Ishikawa (cell line): ENCODE results near the gene SLC12A5.
A peak's percentile ranks its signal among the peaks of the same experiment; 100 is the strongest.

ENCODE experiments used
- CEBPB ChIP-seq: IDR thresholded peaks from 2 replicates; pipeline ENCODE4 v1.6.1; 2012
- CREB1 ChIP-seq: IDR thresholded peaks from 2 replicates; pipeline ENCODE4 v1.6.1; 2012; ENCODE audit warnings: low read depth
- EGR1 ChIP-seq: IDR thresholded peaks from 2 replicates; pipeline ENCODE4 v1.6.1; 2012
- EP300 ChIP-seq: IDR thresholded peaks from 2 replicates; pipeline ENCODE4 v1.6.1; 2012; ENCODE audit warnings: borderline replicate concordance
- FOXM1 ChIP-seq: IDR thresholded peaks from 2 replicates; pipeline ENCODE4 v1.6.1; 2012; ENCODE audit warnings: low read depth, borderline replicate concordance
- NFIC ChIP-seq: IDR thresholded peaks from 2 replicates; pipeline ENCODE4 v1.6.1; 2012
- RAD21 ChIP-seq: IDR thresholded peaks from 2 replicates; pipeline ENCODE4 v1.6.1; 2012; ENCODE audit warnings: low read depth
- REST ChIP-seq: IDR thresholded peaks from 2 replicates; pipeline ENCODE4 v1.6.1; 2012; ENCODE audit warnings: low read depth, mild to moderate bottlenecking
- TAF1 ChIP-seq: IDR thresholded peaks from 2 replicates; pipeline ENCODE4 v1.6.1; 2012; ENCODE audit warnings: low read depth, mild to moderate bottlenecking
- TCF12 ChIP-seq: IDR thresholded peaks from 2 replicates; pipeline ENCODE4 v1.6.1; 2012; ENCODE audit warnings: low read depth
- TEAD4 ChIP-seq: IDR thresholded peaks from 2 replicates; pipeline ENCODE4 v1.6.1; 2012
- YY1 ChIP-seq: IDR thresholded peaks from 2 replicates; pipeline ENCODE4 v1.6.1; 2012; ENCODE audit warnings: low read depth
- ZBTB7A ChIP-seq: IDR thresholded peaks from 2 replicates; pipeline ENCODE4 v1.6.1; 2012; ENCODE audit warnings: low read depth
- TF ChIP-seq, protein P1 (sequence below): IDR thresholded peaks from 2 replicates; pipeline ENCODE4 v1.6.1; 2012
- TF ChIP-seq, protein P2 (sequence below): IDR thresholded peaks from 2 replicates; pipeline ENCODE4 v1.6.1; 2012

The SLC12A5 gene

GRCh38 chr20:46014517-46015396 is 14.3 kb upstream of the SLC12A5 start:
- TF ChIP-seq TEAD4, result no peak
- TF ChIP-seq ZBTB7A, result no peak
- TF ChIP-seq REST, result 0 out of 2 replicates have a peak, but pooled peaks have one; percentile 2

- TF ChIP-seq TEAD4, result no peak
- TF ChIP-seq TAF1, result no peak
- TF ChIP-seq RAD21, result no peak
- no peak for TF ChIP-seq EGR1
- TF ChIP-seq, protein P1, sequence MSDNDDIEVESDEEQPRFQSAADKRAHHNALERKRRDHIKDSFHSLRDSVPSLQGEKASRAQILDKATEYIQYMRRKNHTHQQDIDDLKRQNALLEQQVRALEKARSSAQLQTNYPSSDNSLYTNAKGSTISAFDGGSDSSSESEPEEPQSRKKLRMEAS, result no peak
- no peak for TF ChIP-seq REST
- no peak for TF ChIP-seq YY1
- TF ChIP-seq FOXM1, result no peak
- no peak for TF ChIP-seq TCF12
- TF ChIP-seq EP300, result no peak
- no peak for TF ChIP-seq NFIC
These were observed 11.7 kb upstream of the SLC12A5 start for GRCh38 chr20:46017272-46017671.

- TF ChIP-seq TEAD4 (no peak), RAD21 (no peak), NFIC (no peak), TAF1 (no peak), ZBTB7A (no peak), YY1 (no peak), EP300 (no peak), EGR1 (no peak), CREB1 (no peak), FOXM1 (no peak), CEBPB (no peak), REST (no peak)
- TF ChIP-seq, protein P2, sequence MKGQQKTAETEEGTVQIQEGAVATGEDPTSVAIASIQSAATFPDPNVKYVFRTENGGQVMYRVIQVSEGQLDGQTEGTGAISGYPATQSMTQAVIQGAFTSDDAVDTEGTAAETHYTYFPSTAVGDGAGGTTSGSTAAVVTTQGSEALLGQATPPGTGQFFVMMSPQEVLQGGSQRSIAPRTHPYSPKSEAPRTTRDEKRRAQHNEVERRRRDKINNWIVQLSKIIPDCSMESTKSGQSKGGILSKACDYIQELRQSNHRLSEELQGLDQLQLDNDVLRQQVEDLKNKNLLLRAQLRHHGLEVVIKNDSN, result no peak
- TF ChIP-seq, protein P1, result no peak
These were observed 10.9 kb upstream of the SLC12A5 start for GRCh38 chr20:46018112-46018511.

GRCh38 chr20:46018611-46019010 is 10.4 kb upstream of the SLC12A5 start:
- TF ChIP-seq TCF12, result no peak
- TF ChIP-seq FOXM1, result no peak
- TF ChIP-seq EP300, result no peak
- TF ChIP-seq NFIC, result no peak
- no peak for TF ChIP-seq EGR1
- TF ChIP-seq CREB1, result no peak
- TF ChIP-seq, protein P1, result no peak
- TF ChIP-seq RAD21, result no peak

DNA sequence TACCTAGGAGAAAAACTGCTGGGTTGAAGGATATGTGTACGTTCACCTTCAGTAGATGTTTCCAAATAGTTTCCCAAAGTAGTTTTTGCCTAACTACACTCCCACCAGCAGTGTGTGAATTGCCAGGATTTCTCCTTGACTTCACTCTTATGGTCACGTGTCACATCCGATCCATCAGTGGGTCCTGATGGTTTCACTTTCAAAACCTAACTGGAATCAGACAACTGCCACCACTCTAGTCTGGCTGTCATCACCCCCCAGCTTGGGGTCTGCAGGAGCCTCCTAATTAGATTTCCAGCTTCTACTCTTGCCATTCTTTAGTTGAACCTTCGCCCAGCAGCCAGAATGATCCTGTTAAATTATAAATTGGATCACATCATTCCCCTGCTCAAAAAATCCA is 8.5 kb upstream of the SLC12A5 start:
- TF ChIP-seq, protein P2, result 0 out of 2 replicates have a peak, but pooled peaks have one; percentile 11
- TF ChIP-seq EP300, result no peak
